Choroid plexus epithelial cell (primary cell): ENCODE data around the gene CEP41.

Experiments
- DNase-seq: peaks from one replicate; pipeline ENCODE4 v3.0.0-alpha.2; 2010; ENCODE audit warnings: low read depth
- H3K4me3 ChIP-seq: 2 replicates; pipeline ENCODE4 v1.5.1; 2011; ENCODE audit warnings: low read depth, mild to moderate bottlenecking, control low read depth, low read length, moderate library complexity
- CTCF ChIP-seq: conservative IDR thresholded peaks from 2 replicates; pipeline ENCODE4 v1.5.1; 2011; ENCODE audit warnings: low read depth, mild to moderate bottlenecking, control low read depth, inconsistent platforms, low read length, moderate library complexity

CEP41 gene

GRCh38 chr7:130486114-130486953 is 45.5 kb upstream of the CEP41 start:
- peak; percentile 50 for DNase-seq
- peak overlapping the region; percentile 50 for H3K4me3 ChIP-seq
- peak; percentile 78 for TF ChIP-seq CTCF

GRCh38 chr7:130485734-130486113 is 44.9 kb upstream of the CEP41 start:
- no peak overlapping the region for H3K4me3 ChIP-seq
- TF ChIP-seq CTCF: no peak
- DNase-seq: no peak

- no peak for DNase-seq
- H3K4me3 ChIP-seq: no peak overlapping the region
- TF ChIP-seq CTCF: no peak
These were observed 42.2 kb upstream of the CEP41 start for GRCh38 chr7:130483031-130483430.

GRCh38 chr7:130481898-130482297 is 41.1 kb upstream of the CEP41 start:
- peak; percentile 91 for DNase-seq
- H3K4me3 ChIP-seq: no peak overlapping the region
- no peak for TF ChIP-seq CTCF

- no peak for DNase-seq
- H3K4me3 ChIP-seq: no peak overlapping the region
- TF ChIP-seq CTCF: no peak
These were observed 39.0 kb upstream of the CEP41 start for GRCh38 chr7:130479716-130480400.

GRCh38 chr7:130478991-130479390 is 38.2 kb upstream of the CEP41 start:
- no peak for TF ChIP-seq CTCF
- DNase-seq: no peak
- no peak overlapping the region for H3K4me3 ChIP-seq
